ENCODE measurements around the gene CYB561D2. TPM values are rescaled to one million over a fixed set of nuclear protein-coding genes. Genes with fewer than 3 reads are reported as not detected.

CYB561D2 gene
- polyA plus RNA-seq, 1 donor (not counting 4 experiments of a cell fraction or from before 2014, with no cell fraction given) = 12.3 TPM

GRCh38 chr3:50350213-50350526 is 492 bp upstream of the CYB561D2 start:
- Histone ChIP-seq H3K27me3 (ENCODE audit: control insufficient read depth, extremely low read depth, insufficient read depth, low read length) (no peaks in the 10 kb centered on the region), H3K4me1 (ENCODE audit: control insufficient read depth, extremely low read depth, insufficient read depth, low read length) (peaks cover 23% of the 10 kb centered on the region), H3K4me2 (ENCODE audit: control insufficient read depth, extremely low read depth, insufficient read depth, low read depth, low read length) (peak overlapping the region; percentile 71), H3K4me3 (ENCODE audit: control insufficient read depth in 2 of 3, extremely low read depth in 1 of 3, insufficient read depth in 2 of 3, low read depth in 1 of 3, low read length in 3 of 3) (peak overlapping the region; percentile 71 to 91 (median 87)), H3K9me1 (ENCODE audit: control insufficient read depth, extremely low read depth, insufficient read depth, low read length) (no peaks in the 10 kb centered on the region), H3K36me3 (ENCODE audit: control insufficient read depth in 2 of 2, extremely low read depth in 1 of 2, insufficient read depth in 2 of 2, low read length in 2 of 2) (peaks cover 15 to 26% of the 10 kb centered on the region in 2 experiments), H4K20me1 (ENCODE audit: control insufficient read depth, extremely low read depth, insufficient read depth, low read length) (no peaks in the 10 kb centered on the region), H3K9me3 (ENCODE audit: control insufficient read depth, low read depth, low read length) (no peaks in the 10 kb centered on the region), H3K27ac (ENCODE audit: control insufficient read depth, insufficient read depth, low read length) (peak overlapping the region; percentile 69), H2AFZ (ENCODE audit: control insufficient read depth, low read length) (peak overlapping the region; percentile 97), H3K9ac (ENCODE audit: control insufficient read depth, extremely low read depth, insufficient read depth, low read length) (peak overlapping the region; percentile 77), H3K79me2 (ENCODE audit: control insufficient read depth, insufficient read depth, low read length) (peaks cover 18% of the 10 kb centered on the region)
- dilution Hi-C loops (cut with MboI; ENCODE audit: extremely low pct_ligation_motif_present, low sequenced_read_pairs) = no loop called here
- DNase-seq (ENCODE audit: low read depth, low spot score) = no peak
- FAIRE-seq = no peak
- TF ChIP-seq CTCF (optimal IDR thresholded peaks at IDR 0.05 in 1 of 3, IDR thresholded peaks at IDR 0.05 in 1 of 3, conservative IDR thresholded peaks at IDR 0.05 in 1 of 3; ENCODE audit: extremely low read depth in 1 of 3, insufficient read depth in 2 of 3, low read length in 3 of 3) (no peak), EZH2 (IDR thresholded peaks at IDR 0.05; ENCODE audit: low read length) (no peak)

GRCh38 chr3:50351323-50351697 is 648 bp downstream of the CYB561D2 start:
- Histone ChIP-seq H3K79me2 (ENCODE audit: control insufficient read depth, insufficient read depth, low read length) (peaks cover 30% of the 10 kb centered on the region), H3K4me2 (ENCODE audit: control insufficient read depth, extremely low read depth, insufficient read depth, low read depth, low read length) (peak overlapping the region; percentile 71), H3K4me1 (ENCODE audit: control insufficient read depth, extremely low read depth, insufficient read depth, low read length) (peaks cover 22% of the 10 kb centered on the region), H3K9me3 (ENCODE audit: control insufficient read depth, low read depth, low read length) (no peaks in the 10 kb centered on the region), H3K27me3 (ENCODE audit: control insufficient read depth, extremely low read depth, insufficient read depth, low read length) (no peaks in the 10 kb centered on the region), H3K27ac (ENCODE audit: control insufficient read depth, insufficient read depth, low read length) (peak overlapping the region; percentile 69), H4K20me1 (ENCODE audit: control insufficient read depth, extremely low read depth, insufficient read depth, low read length) (peaks cover 4% of the 10 kb centered on the region), H3K9ac (ENCODE audit: control insufficient read depth, extremely low read depth, insufficient read depth, low read length) (peak overlapping the region; percentile 20), H3K9me1 (ENCODE audit: control insufficient read depth, extremely low read depth, insufficient read depth, low read length) (no peaks in the 10 kb centered on the region), H2AFZ (ENCODE audit: control insufficient read depth, low read length) (no peak overlapping the region), H3K36me3 (ENCODE audit: control insufficient read depth in 2 of 2, extremely low read depth in 1 of 2, insufficient read depth in 2 of 2, low read length in 2 of 2) (peaks cover 25 to 34% of the 10 kb centered on the region in 2 experiments), H3K4me3 (ENCODE audit: control insufficient read depth in 2 of 3, extremely low read depth in 1 of 3, insufficient read depth in 2 of 3, low read depth in 1 of 3, low read length in 3 of 3) (peak overlapping the region; percentile 71 to 91 (median 87))
- TF ChIP-seq EZH2 (IDR thresholded peaks at IDR 0.05; ENCODE audit: low read length) (no peak), CTCF (optimal IDR thresholded peaks at IDR 0.05 in 1 of 3, IDR thresholded peaks at IDR 0.05 in 1 of 3, conservative IDR thresholded peaks at IDR 0.05 in 1 of 3; ENCODE audit: extremely low read depth in 1 of 3, insufficient read depth in 2 of 3, low read length in 3 of 3) (no peak)
- no peak for FAIRE-seq
- dilution Hi-C loops (cut with MboI; ENCODE audit: extremely low pct_ligation_motif_present, low sequenced_read_pairs) = no loop called here
- no peak for DNase-seq (ENCODE audit: low read depth, low spot score)
